Tibial nerve (tissue), 4 donors: ENCODE results near the gene AP1G1. TPM values are rescaled to one million over a fixed set of nuclear protein-coding genes. Genes with fewer than 3 reads are reported as not detected.

Source experiments
- DNase-seq, 2 donors: peaks; one replicate each; pipeline ENCODE4 v3.0.0-alpha.2; 2019; ENCODE audit warnings: low spot score in 2 of 2
- H3K27ac ChIP-seq, 4 donors: fragments of 200-600 bp; sonication (generic) in 3 of 4; one replicate each; pipeline ENCODE4 v1.5.1; 2017 to 2019; ENCODE audit warnings: mild to moderate bottlenecking in 1 of 4
- H3K27me3 ChIP-seq, 2 donors: fragments of 200-600 bp; sonication (generic) in 1 of 2; one replicate each; pipeline versions ENCODE4 v1.5.1 to v1.6.0; 2017 to 2019
- H3K36me3 ChIP-seq, 3 donors: fragments of 200-600 bp; sonication (generic); one replicate each; pipeline ENCODE4 v1.5.1; 2018 to 2019
- H3K4me1 ChIP-seq, 4 donors: fragments of 200-600 bp; sonication (generic) in 3 of 4; one replicate each; pipeline ENCODE4 v1.5.1; 2017 to 2019
- H3K4me3 ChIP-seq, 4 donors: fragments of 200-600 bp; sonication (generic) in 3 of 4; one replicate each; pipeline ENCODE4 v1.5.1; 2017 to 2019; ENCODE audit warnings: mild to moderate bottlenecking in 1 of 4, moderate library complexity in 1 of 4
- H3K9me3 ChIP-seq, 4 donors: fragments of 200-600 bp; sonication (generic) in 3 of 4; one replicate each; pipeline ENCODE4 v1.5.1; 2017 to 2019
- CTCF ChIP-seq, 5 experiments: fragments of 200-600 bp in 3 of 5; fragments of 450-650 bp in 2 of 5; sonication (generic) in 3 of 5; IDR thresholded peaks; one replicate each; pipeline ENCODE4 v1.5.1; 2016 to 2019; ENCODE audit warnings: antibody characterized with exemption in 5 of 5, mild to moderate bottlenecking in 3 of 5, moderate library complexity in 2 of 5
- EP300 ChIP-seq, 2 donors: sonication (generic); formaldehyde crosslinking; IDR thresholded peaks; one replicate each; pipeline ENCODE4 v1.6.1; 2017; ENCODE audit warnings: antibody characterized with exemption in 2 of 2, mild to moderate bottlenecking in 1 of 2
- POLR2A ChIP-seq, 2 donors: fragments of 450-650 bp; IDR thresholded peaks; one replicate each; pipeline ENCODE4 v1.6.1; 2017; ENCODE audit warnings: antibody characterized with exemption in 2 of 2, mild to moderate bottlenecking in 2 of 2, moderate library complexity in 2 of 2
- WGBS, 2 donors: methylation state at CpG; one replicate each; pipeline ENCODE4 v1.1.5; 2018; 5-methylcytosine and 5-hydroxymethylcytosine counted together
- total RNA-seq, 4 donors: library from RNA; depleted of rRNA; stranded (reverse); fragments of >200 nt; gene quantifications; one replicate each; pipeline ENCODE4 v1.1.0, GENCODE V29; 2016

AP1G1 gene
- total RNA-seq, 4 donors from 2014 or later = 68.4 to 100 (median 95.6) TPM

DNA sequence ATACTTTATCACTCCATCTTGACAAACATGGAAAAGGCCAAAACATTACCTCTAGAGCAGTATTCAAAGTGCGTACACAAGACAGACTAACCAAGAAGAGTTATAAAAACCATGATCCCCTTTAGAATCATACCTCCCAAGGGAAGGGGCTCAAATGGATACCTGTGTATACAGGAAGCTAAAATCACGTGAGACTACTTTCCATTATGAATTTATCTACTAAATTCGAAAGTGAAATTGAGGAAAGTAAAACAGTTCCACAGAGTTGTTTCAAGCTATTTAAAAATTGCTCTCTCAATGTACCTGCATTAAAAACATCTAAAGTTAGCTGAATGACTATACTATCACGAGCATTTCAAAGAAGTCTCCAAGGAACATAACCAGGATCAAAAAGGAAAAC is 32.7 kb downstream of the AP1G1 start:
- peaks cover 0 to 16% (median 0%) of the 10 kb centered on the region in 4 donors for H3K4me1 ChIP-seq
- H3K36me3 ChIP-seq = peaks cover 2 to 53% (median 8%) of the 10 kb centered on the region in 3 donors
- TF ChIP-seq EP300 (IDR thresholded peaks at IDR 0.05) (no peak), CTCF (IDR thresholded peaks at IDR 0.05) (no peak), POLR2A (IDR thresholded peaks at IDR 0.05) (no peak)
- DNase-seq = no peak
- no peaks in the 10 kb centered on the region for H3K9me3 ChIP-seq
- WGBS, 2 donors = 89 to 93% methylated on average over 4 of the region's 4 CpGs
- H3K27ac ChIP-seq = no peak overlapping the region
- H3K4me3 ChIP-seq = no peak overlapping the region
- H3K27me3 ChIP-seq = no peaks in the 10 kb centered on the region

GRCh38 chr16:71771571-71771970 is 37.1 kb downstream of the AP1G1 start:
- Histone ChIP-seq H3K4me3 (no peak overlapping the region), H3K27me3 (no peaks in the 10 kb centered on the region), H3K4me1 (peaks cover 0 to 16% (median 0%) of the 10 kb centered on the region in 4 donors), H3K36me3 (peaks cover 4 to 74% (median 14%) of the 10 kb centered on the region in 3 donors), H3K27ac (no peak overlapping the region), H3K9me3 (no peaks in the 10 kb centered on the region)
- DNase-seq = no peak
- no peak for TF ChIP-seq POLR2A (IDR thresholded peaks at IDR 0.05)

GRCh38 chr16:71769222-71769621 is 39.4 kb downstream of the AP1G1 start:
- no peak overlapping the region for H3K4me3 ChIP-seq
- peaks cover 0 to 15% (median 0%) of the 10 kb centered on the region in 4 donors for H3K4me1 ChIP-seq
- TF ChIP-seq EP300 (IDR thresholded peaks at IDR 0.05) = no peak
- TF ChIP-seq CTCF (IDR thresholded peaks at IDR 0.05) = no peak
- no peak for TF ChIP-seq POLR2A (IDR thresholded peaks at IDR 0.05)
- H3K36me3 ChIP-seq = peaks cover 4 to 76% (median 14%) of the 10 kb centered on the region in 3 donors
- DNase-seq = no peak
- H3K27ac ChIP-seq = no peak overlapping the region
- H3K27me3 ChIP-seq = no peaks in the 10 kb centered on the region
- no peaks in the 10 kb centered on the region for H3K9me3 ChIP-seq
- 93 to 94% methylated on average over 1 of the region's 1 CpG for WGBS, 2 donors

DNA sequence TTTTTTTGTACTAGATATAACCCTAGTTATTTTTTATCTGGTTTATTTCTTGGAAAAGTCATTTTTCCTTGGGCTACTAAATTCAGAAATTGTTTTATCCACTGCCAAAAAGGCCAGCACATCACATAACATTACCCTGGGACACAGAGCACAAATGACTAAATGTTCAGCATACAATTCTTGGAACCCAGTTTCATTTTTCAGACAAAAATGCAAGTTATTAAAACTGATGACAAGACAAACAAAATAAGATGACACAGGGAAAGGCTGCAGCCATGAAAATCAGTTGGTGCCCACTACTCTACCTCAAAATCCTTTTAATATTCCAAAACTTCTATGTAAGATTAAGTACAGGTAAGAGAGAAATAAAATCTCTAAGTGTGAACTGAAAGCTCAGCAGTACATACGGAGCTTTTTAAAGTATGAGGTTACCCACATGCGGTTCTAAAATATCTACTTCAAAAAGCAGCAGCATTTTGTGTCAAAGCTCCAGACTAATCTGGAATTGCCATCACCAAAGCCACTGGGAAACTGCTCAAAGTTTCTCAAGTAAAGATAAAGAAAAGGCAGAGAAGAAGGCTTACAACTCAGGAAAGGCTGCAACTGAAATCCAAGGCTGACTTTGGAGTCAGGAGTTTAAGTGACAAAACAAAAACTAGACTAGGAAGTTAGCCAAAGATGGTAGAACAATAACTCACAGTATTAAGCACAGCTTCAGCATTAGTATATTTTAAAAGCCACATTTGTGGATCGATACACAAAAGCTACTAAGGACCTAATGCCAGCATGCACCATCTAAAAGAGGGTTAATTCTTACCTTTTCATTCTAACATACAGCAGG is 41.4 kb downstream of the AP1G1 start:
- peaks cover 4 to 76% (median 6%) of the 10 kb centered on the region in 3 donors for H3K36me3 ChIP-seq
- H3K27me3 ChIP-seq = no peaks in the 10 kb centered on the region
- H3K4me1 ChIP-seq = peaks cover 0 to 15% (median 0%) of the 10 kb centered on the region in 4 donors
- H3K27ac ChIP-seq = no peak overlapping the region
- H3K9me3 ChIP-seq = no peaks in the 10 kb centered on the region
- TF ChIP-seq EP300 (IDR thresholded peaks at IDR 0.05) = no peak
- no peak for TF ChIP-seq CTCF (IDR thresholded peaks at IDR 0.05)
- TF ChIP-seq POLR2A (IDR thresholded peaks at IDR 0.05) = no peak
- H3K4me3 ChIP-seq = no peak overlapping the region
- 76% methylated on average over 3 of the region's 3 CpGs for WGBS, 2 donors
- DNase-seq = no peak

DNA sequence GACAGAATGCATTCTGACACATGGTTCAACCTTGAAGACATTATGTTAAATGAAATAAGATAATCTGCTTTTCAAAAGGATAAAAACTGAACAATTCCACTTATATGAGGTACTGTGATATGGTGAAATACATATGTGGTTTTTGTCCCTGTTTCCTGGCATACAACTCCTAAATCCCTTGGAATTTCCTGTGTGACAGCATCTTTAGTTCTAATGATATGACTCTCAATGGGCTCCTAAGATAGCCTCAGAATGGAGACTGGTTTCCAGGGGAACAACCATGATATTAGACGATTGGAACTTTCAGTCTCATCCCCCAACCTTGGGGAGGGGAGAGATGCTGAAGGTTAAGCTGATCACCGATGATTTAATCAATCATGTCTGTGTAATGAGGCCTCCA is 46.4 kb downstream of the AP1G1 start:
- 82 to 92% methylated on average over 2 of the region's 2 CpGs for WGBS, 2 donors
- TF ChIP-seq EP300 (IDR thresholded peaks at IDR 0.05) = no peak
- TF ChIP-seq POLR2A (IDR thresholded peaks at IDR 0.05) = no peak
- no peak for TF ChIP-seq CTCF (IDR thresholded peaks at IDR 0.05)
- Histone ChIP-seq H3K27ac (no peak overlapping the region), H3K27me3 (no peaks in the 10 kb centered on the region), H3K4me1 (peaks cover 0 to 8% (median 0%) of the 10 kb centered on the region in 4 donors), H3K36me3 (peaks cover 0 to 75% (median 0%) of the 10 kb centered on the region in 3 donors), H3K4me3 (no peak overlapping the region), H3K9me3 (no peaks in the 10 kb centered on the region)
- DNase-seq = no peak
